ENCODE measurements around the gene ULBP3.
A peak's percentile ranks its signal among the peaks of the same experiment; 100 is the strongest.

The ULBP3 gene

DNA sequence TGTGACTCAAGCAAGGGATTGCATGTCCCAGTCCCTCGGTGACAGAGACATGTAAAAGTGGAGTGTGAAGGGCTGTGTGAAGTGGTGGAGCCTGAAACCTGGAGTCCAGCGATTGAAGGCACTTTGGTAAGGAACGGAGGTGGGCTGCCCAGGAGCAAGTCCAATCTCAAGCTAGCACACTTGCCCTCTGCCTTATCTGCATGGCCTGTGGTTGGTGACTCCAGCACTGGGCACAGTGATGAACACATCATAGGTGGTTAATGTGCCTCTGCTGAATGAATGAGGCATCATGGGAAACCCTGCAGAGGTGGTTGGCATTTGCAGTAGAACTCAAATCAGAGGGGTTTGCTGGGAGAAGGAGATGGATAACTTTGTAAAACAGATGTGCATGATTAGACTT, 14.9 kb upstream of the ULBP3 start:
- TF ChIP-seq, protein P1, sequence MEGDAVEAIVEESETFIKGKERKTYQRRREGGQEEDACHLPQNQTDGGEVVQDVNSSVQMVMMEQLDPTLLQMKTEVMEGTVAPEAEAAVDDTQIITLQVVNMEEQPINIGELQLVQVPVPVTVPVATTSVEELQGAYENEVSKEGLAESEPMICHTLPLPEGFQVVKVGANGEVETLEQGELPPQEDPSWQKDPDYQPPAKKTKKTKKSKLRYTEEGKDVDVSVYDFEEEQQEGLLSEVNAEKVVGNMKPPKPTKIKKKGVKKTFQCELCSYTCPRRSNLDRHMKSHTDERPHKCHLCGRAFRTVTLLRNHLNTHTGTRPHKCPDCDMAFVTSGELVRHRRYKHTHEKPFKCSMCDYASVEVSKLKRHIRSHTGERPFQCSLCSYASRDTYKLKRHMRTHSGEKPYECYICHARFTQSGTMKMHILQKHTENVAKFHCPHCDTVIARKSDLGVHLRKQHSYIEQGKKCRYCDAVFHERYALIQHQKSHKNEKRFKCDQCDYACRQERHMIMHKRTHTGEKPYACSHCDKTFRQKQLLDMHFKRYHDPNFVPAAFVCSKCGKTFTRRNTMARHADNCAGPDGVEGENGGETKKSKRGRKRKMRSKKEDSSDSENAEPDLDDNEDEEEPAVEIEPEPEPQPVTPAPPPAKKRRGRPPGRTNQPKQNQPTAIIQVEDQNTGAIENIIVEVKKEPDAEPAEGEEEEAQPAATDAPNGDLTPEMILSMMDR (conservative IDR thresholded peaks at IDR 0.05; ENCODE audit: low read length) = no peak
- no peak for TF ChIP-seq EZH2phosphoT487 (IDR thresholded peaks at IDR 0.05; ENCODE audit: borderline replicate concordance)
- Histone ChIP-seq H3K36me3 (ENCODE audit: insufficient read depth, low read length) (no peaks in the 10 kb centered on the region), H3K27me3 (ENCODE audit: insufficient read depth, low read length, poor library complexity, severe bottlenecking) (no peaks in the 10 kb centered on the region), H3K4me1 (ENCODE audit: insufficient read depth, low read length, poor library complexity, severe bottlenecking) (peaks cover 16% of the 10 kb centered on the region), H3K4me2 (ENCODE audit: low read depth, low read length, poor library complexity, severe bottlenecking) (no peak overlapping the region), H3K79me2 (ENCODE audit: insufficient read depth, low read length) (no peaks in the 10 kb centered on the region), H3K9me2 (replicated peaks; ENCODE audit: low read depth, low read length) (no peaks in the 10 kb centered on the region), H3K9me3 (ENCODE audit: insufficient read depth, low read depth, low read length) (no peaks in the 10 kb centered on the region), H3F3A (ENCODE audit: low read depth) (0 out of 2 replicates have a peak, but pooled peaks cover 5% of the 10 kb centered on the region), H3K4me3 (ENCODE audit: low read length, poor library complexity, severe bottlenecking) (no peak overlapping the region), H3K9ac (ENCODE audit: low read depth, low read length, poor library complexity, severe bottlenecking) (no peak overlapping the region), H4K20me1 (ENCODE audit: insufficient read depth, low read length, poor library complexity, severe bottlenecking) (no peaks in the 10 kb centered on the region), H2AFZ (ENCODE audit: low read length) (no peak overlapping the region)

DNA sequence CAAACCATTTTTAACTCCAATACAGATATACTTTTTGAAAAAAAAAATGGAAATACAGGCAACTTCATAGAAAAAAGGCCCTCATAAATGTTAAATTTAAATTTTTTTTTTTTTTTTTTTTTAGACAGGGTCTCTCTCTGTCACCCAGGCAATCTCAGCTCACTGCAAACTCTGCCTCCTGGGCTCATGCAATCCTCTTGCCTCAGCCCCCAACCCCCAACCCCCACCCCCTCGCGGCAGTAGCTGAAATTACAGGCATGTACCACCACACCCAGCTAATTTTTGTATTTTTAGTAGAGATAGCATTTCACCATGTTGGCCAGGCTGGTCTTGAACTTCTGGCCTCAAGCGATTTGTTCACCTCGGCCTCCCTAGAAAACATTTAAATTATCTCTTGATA, 12.8 kb upstream of the ULBP3 start:
- Histone ChIP-seq H2AFZ (ENCODE audit: low read length) (no peak overlapping the region), H3K9me2 (replicated peaks; ENCODE audit: low read depth, low read length) (no peaks in the 10 kb centered on the region), H3K4me3 (ENCODE audit: low read length, poor library complexity, severe bottlenecking) (no peak overlapping the region), H3K4me1 (ENCODE audit: insufficient read depth, low read length, poor library complexity, severe bottlenecking) (peaks cover 25% of the 10 kb centered on the region), H3K27me3 (ENCODE audit: insufficient read depth, low read length, poor library complexity, severe bottlenecking) (no peaks in the 10 kb centered on the region), H3K9me3 (ENCODE audit: insufficient read depth, low read depth, low read length) (no peaks in the 10 kb centered on the region), H3K36me3 (ENCODE audit: insufficient read depth, low read length) (no peaks in the 10 kb centered on the region), H3F3A (ENCODE audit: low read depth) (0 out of 2 replicates have a peak, but pooled peaks cover 7% of the 10 kb centered on the region), H3K4me2 (ENCODE audit: low read depth, low read length, poor library complexity, severe bottlenecking) (no peak overlapping the region), H3K9ac (ENCODE audit: low read depth, low read length, poor library complexity, severe bottlenecking) (no peak overlapping the region), H4K20me1 (ENCODE audit: insufficient read depth, low read length, poor library complexity, severe bottlenecking) (no peaks in the 10 kb centered on the region), H3K79me2 (ENCODE audit: insufficient read depth, low read length) (no peaks in the 10 kb centered on the region)
- TF ChIP-seq EZH2phosphoT487 (IDR thresholded peaks at IDR 0.05; ENCODE audit: borderline replicate concordance) = no peak
- TF ChIP-seq, protein P1 (conservative IDR thresholded peaks at IDR 0.05; ENCODE audit: low read length) = no peak

DNA sequence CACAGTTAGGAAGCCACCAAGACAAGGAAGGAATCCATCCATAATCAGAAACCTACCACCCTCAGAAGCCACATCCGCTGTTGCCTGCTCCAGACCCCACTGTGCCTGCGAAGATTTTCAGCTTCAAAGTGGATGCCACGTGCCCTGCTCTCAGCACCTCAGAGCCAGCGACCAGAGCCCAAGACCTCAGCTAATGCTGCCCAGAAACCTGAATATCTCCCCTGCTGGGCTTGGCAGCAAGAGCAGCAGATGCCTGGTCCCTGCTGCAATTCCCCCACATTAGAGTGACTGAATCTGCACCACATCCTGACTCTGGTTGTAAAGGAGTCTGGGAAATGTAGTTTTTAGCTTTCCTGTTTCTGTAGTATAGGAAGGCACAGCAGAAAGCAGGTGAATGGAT, 10.7 kb upstream of the ULBP3 start:
- Histone ChIP-seq H3K4me3 (ENCODE audit: low read length, poor library complexity, severe bottlenecking) (peak overlapping the region; percentile 7), H3K79me2 (ENCODE audit: insufficient read depth, low read length) (no peaks in the 10 kb centered on the region), H2AFZ (ENCODE audit: low read length) (no peak overlapping the region), H3K36me3 (ENCODE audit: insufficient read depth, low read length) (no peaks in the 10 kb centered on the region), H3F3A (ENCODE audit: low read depth) (0 out of 2 replicates have a peak, but pooled peaks cover 8% of the 10 kb centered on the region), H3K27me3 (ENCODE audit: insufficient read depth, low read length, poor library complexity, severe bottlenecking) (no peaks in the 10 kb centered on the region), H3K9me2 (replicated peaks; ENCODE audit: low read depth, low read length) (no peaks in the 10 kb centered on the region), H3K4me2 (ENCODE audit: low read depth, low read length, poor library complexity, severe bottlenecking) (peak overlapping the region; percentile 45), H3K9me3 (ENCODE audit: insufficient read depth, low read depth, low read length) (no peaks in the 10 kb centered on the region), H4K20me1 (ENCODE audit: insufficient read depth, low read length, poor library complexity, severe bottlenecking) (no peaks in the 10 kb centered on the region), H3K4me1 (ENCODE audit: insufficient read depth, low read length, poor library complexity, severe bottlenecking) (peaks cover 35% of the 10 kb centered on the region), H3K9ac (ENCODE audit: low read depth, low read length, poor library complexity, severe bottlenecking) (peak overlapping the region; percentile 5)
- TF ChIP-seq EZH2phosphoT487 (IDR thresholded peaks at IDR 0.05; ENCODE audit: borderline replicate concordance) = no peak; the same call in 1 of the 2 replicates
- TF ChIP-seq, protein P1 (conservative IDR thresholded peaks at IDR 0.05; ENCODE audit: low read length) = no peak; the same call in 1 of the 2 replicates
